PFSK-1 (cell line): ENCODE data around the gene CCDC106.

Experiments
- FOXP2 ChIP-seq: optimal IDR thresholded peaks from 2 replicates; pipeline ENCODE3; 2011; ENCODE audit warnings: borderline replicate concordance, control low read depth, inconsistent platforms; ENCODE audit not compliant: insufficient read depth; ENCODE audit errors: extremely low read length, extremely low read depth
- POLR2AphosphoS5 ChIP-seq: IDR thresholded peaks from 2 replicates; pipeline ENCODE4 v1.6.1; 2012; ENCODE audit warnings: low read depth, mild to moderate bottlenecking, control low read depth, low read length, moderate library complexity
- REST ChIP-seq, 2 experiments: IDR thresholded peaks; 2 replicates each; pipeline versions ENCODE4 v1.6.1 to v1.8.0; 2011 to 2012; ENCODE audit warnings: low read depth in 2 of 2, low read length in 2 of 2, control low read depth in 1 of 2, inconsistent platforms in 1 of 2, mild to moderate bottlenecking in 1 of 2, moderate library complexity in 1 of 2; ENCODE audit not compliant: insufficient read depth in 1 of 2
- SIN3A ChIP-seq: IDR thresholded peaks from 2 replicates; pipeline ENCODE4 v1.6.1; 2012; ENCODE audit warnings: mild to moderate bottlenecking, low read length, moderate library complexity, borderline replicate concordance; ENCODE audit not compliant: insufficient read depth
- TAF1 ChIP-seq: IDR thresholded peaks from 2 replicates; pipeline ENCODE4 v1.6.1; 2012; ENCODE audit warnings: low read length, control low read depth, borderline replicate concordance; ENCODE audit not compliant: insufficient read depth

- no peak for TF ChIP-seq REST (IDR thresholded peaks at IDR 0.05; ENCODE audit: insufficient read depth in 1 of 2, low read depth in 2 of 2, low read length in 2 of 2)
- TF ChIP-seq TAF1 = no peak
- TF ChIP-seq SIN3A = no peak
- TF ChIP-seq POLR2AphosphoS5 = no peak
- no peak for TF ChIP-seq FOXP2
Measured at GRCh38 chr19:55693336-55693974, 45.4 kb downstream of the CCDC106 start.
